Amygdala (tissue), 56 donors: ENCODE data around the gene TOP2B.

ENCODE experiments used
- DNase-seq, 56 donors: peaks; one replicate each; lab custom pipeline; 2025; lab: John Stamatoyannopoulos, UW

TOP2B gene

GRCh38 chr3:25664812-25665314, at the start of gene TOP2B:
Gene TOP2B, minus strand, starts transcription at chr3:25664907. Its CDS starts 610 bp downstream, at chr3:25664297.
- DNase-seq: peak; percentile 31 to 99 (median 95)

- no peak for DNase-seq
These were observed 48.8 kb upstream of the TOP2B start for GRCh38 chr3:25713341-25713985.

GRCh38 chr3:25711090-25711489, 46.4 kb upstream of the TOP2B start:
- DNase-seq: no peak

GRCh38 chr3:25708036-25708435, 43.3 kb upstream of the TOP2B start:
- DNase-seq: no peak

GRCh38 chr3:25707268-25707926, 42.7 kb upstream of the TOP2B start:
- DNase-seq: no peak

GRCh38 chr3:25706213-25706612, 41.5 kb upstream of the TOP2B start:
- no peak for DNase-seq

- DNase-seq: no peak
These were observed 32.8 kb upstream of the TOP2B start for GRCh38 chr3:25697553-25697952.

- no peak for DNase-seq
These were observed 31.2 kb upstream of the TOP2B start for GRCh38 chr3:25695731-25696420.

GRCh38 chr3:25693238-25693637, 28.5 kb upstream of the TOP2B start:
- no peak for DNase-seq

- DNase-seq: no peak
These were observed 27.6 kb upstream of the TOP2B start for GRCh38 chr3:25692341-25692740.

- DNase-seq: no peak
These were observed 26.2 kb upstream of the TOP2B start for GRCh38 chr3:25690768-25691533.

GRCh38 chr3:25689226-25689625, 24.5 kb upstream of the TOP2B start:
- no peak for DNase-seq

- DNase-seq: no peak
These were observed 23.0 kb upstream of the TOP2B start for GRCh38 chr3:25687742-25688141.

- no peak for DNase-seq
These were observed 22.1 kb upstream of the TOP2B start for GRCh38 chr3:25686766-25687165.

GRCh38 chr3:25683882-25684281, 19.2 kb upstream of the TOP2B start:
- no peak for DNase-seq

GRCh38 chr3:25683410-25683809, 18.7 kb upstream of the TOP2B start:
- no peak for DNase-seq

- peak in 1 of 56 donors; percentile 14 for DNase-seq
These were observed 15.1 kb upstream of the TOP2B start for GRCh38 chr3:25679642-25680302.

- DNase-seq: peak in 1 of 56 donors; percentile 20
These were observed 14.5 kb upstream of the TOP2B start for GRCh38 chr3:25679166-25679565.

GRCh38 chr3:25678581-25678980, 13.9 kb upstream of the TOP2B start:
- no peak for DNase-seq

- DNase-seq: no peak
These were observed 12.4 kb upstream of the TOP2B start for GRCh38 chr3:25677121-25677520.
